Transverse colon (tissue), 4 donors: ENCODE data around the gene SMCR8. TPM values are rescaled to one million over a fixed set of nuclear protein-coding genes. Genes with fewer than 3 reads are reported as not detected.
"Not testable (repeated sequence)": the region's sequence is repeated elsewhere in the genome, so short reads cannot be mapped to it uniquely, and the experiment has no call there.

Experiments used
- DNase-seq: peaks from one replicate; pipeline ENCODE4 v3.0.0-alpha.2; 2019
- H3K27ac ChIP-seq, 4 donors: fragments of 200-600 bp; sonication (generic); 2 replicates each; pipeline ENCODE4 v1.5.1; 2016 to 2018; ENCODE audit warnings: inconsistent platforms in 4 of 4
- H3K27me3 ChIP-seq: fragments of 200-600 bp; sonication (generic); 2 replicates; pipeline ENCODE4 v1.5.1; 2017; ENCODE audit warnings: inconsistent platforms
- H3K36me3 ChIP-seq, 4 donors: fragments of 200-600 bp; sonication (generic); 2 replicates each; pipeline ENCODE4 v1.5.1; 2017 to 2019; ENCODE audit warnings: inconsistent platforms in 4 of 4
- H3K4me1 ChIP-seq, 4 donors: fragments of 200-600 bp; sonication (generic); 2 replicates each; pipeline ENCODE4 v1.5.1; 2017 to 2020; ENCODE audit warnings: inconsistent platforms in 4 of 4
- H3K4me3 ChIP-seq, 4 donors: fragments of 200-600 bp; sonication (generic); 1 replicate in 1 of 4; 2 replicates in 3 of 4; pipeline versions ENCODE4 v1.5.1 to v1.6.1; 2017 to 2019; ENCODE audit warnings: inconsistent platforms in 4 of 4
- H3K9me3 ChIP-seq, 2 donors: fragments of 200-600 bp; sonication (generic); 2 replicates each; pipeline ENCODE4 v1.5.1; 2017 to 2019; ENCODE audit warnings: inconsistent platforms in 2 of 2
- EP300 ChIP-seq: sonication (generic); formaldehyde crosslinking; IDR thresholded peaks from one replicate; pipeline ENCODE4 v1.6.1; 2017; ENCODE audit warnings: antibody characterized with exemption, low read depth
- POLR2A ChIP-seq: fragments of 450-650 bp; IDR thresholded peaks from one replicate; pipeline ENCODE4 v1.6.1; 2016; ENCODE audit warnings: antibody characterized with exemption, mild to moderate bottlenecking, moderate library complexity
- POLR2AphosphoS5 ChIP-seq, 3 donors: sonication (generic); formaldehyde crosslinking; IDR thresholded peaks; one replicate each; pipeline ENCODE4 v1.6.1; 2016; ENCODE audit warnings: antibody characterized with exemption in 3 of 3
- WGBS, 2 donors: methylation state at CpG; one replicate each; pipeline ENCODE4 v1.1.5; 2018; ENCODE audit warnings: low coverage in 1 of 2; 5-methylcytosine and 5-hydroxymethylcytosine counted together
- in situ Hi-C, 4 donors: fragments of 200-750 bp; cut with MboI; loops; one replicate each; pipeline versions ENCODE4 v1.15.0 to v1.15.1; 2017; ENCODE audit warnings: low sequenced_read_pairs in 3 of 4, low pct_ligation_motif_present in 1 of 4, low pct_unique_long_range_greater_than_20kb in 1 of 4
- intact Hi-C: fragments of 100-400 bp; cut with DNase I; formaldehyde crosslinking; loops from one replicate; pipeline ENCODE4 v1.15.1; 2023; ENCODE audit warnings: low total_unique reads
- total RNA-seq, 4 donors: library from RNA; depleted of rRNA; stranded (reverse); fragments of >200 nt; gene quantifications; one replicate each; pipeline ENCODE4 v1.1.0, GENCODE V29; 2016
- TF ChIP-seq, protein P1 (sequence below), 5 experiments: fragments of 200-600 bp in 3 of 5; fragments of 450-650 bp in 2 of 5; sonication (generic) in 3 of 5; IDR thresholded peaks; 1 replicate in 2 of 5; 2 replicates in 3 of 5; pipeline ENCODE4 v1.5.1; 2016 to 2017; ENCODE audit warnings: antibody characterized with exemption in 5 of 5, inconsistent platforms in 3 of 5, mild to moderate bottlenecking in 2 of 5, moderate library complexity in 1 of 5

The SMCR8 gene
- total RNA-seq, 4 donors from 2014 or later = 12.1 to 20.6 (median 19.6) TPM

DNA sequence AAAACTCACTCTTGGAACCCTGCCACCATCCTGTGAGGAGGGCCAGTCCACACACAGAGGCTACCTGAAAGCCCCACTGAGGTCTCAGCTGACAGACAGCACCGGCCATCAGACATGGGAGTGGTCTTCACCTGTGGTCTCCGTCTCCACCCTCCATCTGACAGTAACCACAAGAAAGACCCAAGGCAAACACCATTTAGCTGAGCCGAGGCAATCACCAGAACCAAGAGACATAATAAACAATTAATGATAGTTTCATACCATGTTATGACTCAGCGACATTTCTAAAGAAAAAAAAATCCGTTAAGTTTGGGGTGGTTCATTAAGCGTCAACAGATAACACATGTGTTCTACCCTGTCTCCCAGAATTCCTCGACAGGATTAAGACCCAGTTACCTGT lies 56.4 kb downstream of the SMCR8 start:
- no peaks in the 10 kb centered on the region for H3K27me3 ChIP-seq
- H3K9me3 ChIP-seq = no peaks in the 10 kb centered on the region
- in situ Hi-C loops (no loop called here), intact Hi-C loops (no loop called here)
- TF ChIP-seq POLR2A (no peak), POLR2AphosphoS5 (IDR thresholded peaks at IDR 0.05) (no peak)
- WGBS, 2 donors = 70 to 96% methylated on average over 4 to 7 of the region's 7 CpGs
- no peak overlapping the region for H3K27ac ChIP-seq
- no peaks in the 10 kb centered on the region for H3K36me3 ChIP-seq
- no peak for DNase-seq
- H3K4me1 ChIP-seq = no peaks in the 10 kb centered on the region
- no peak overlapping the region for H3K4me3 ChIP-seq

DNA sequence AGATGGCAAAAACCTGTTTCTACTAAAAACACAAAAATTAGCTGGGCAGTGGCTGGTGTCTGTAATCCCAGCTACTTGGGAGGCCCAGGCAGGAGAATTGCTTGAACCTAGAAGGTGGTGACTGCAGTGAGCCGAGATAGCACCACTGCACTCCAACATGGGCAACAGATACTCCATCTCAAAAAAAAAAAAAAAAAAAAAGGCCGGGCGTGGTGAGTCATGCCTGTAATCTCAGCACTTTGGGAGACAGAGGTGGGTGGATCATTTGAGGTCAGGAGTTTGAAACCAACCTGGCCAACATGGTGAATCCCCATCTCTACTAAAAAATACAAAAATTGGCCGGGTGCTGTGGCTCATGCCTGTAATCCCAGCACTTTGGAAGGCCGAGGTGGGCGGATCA lies 58.1 kb downstream of the SMCR8 start:
- in situ Hi-C loops = not testable (repeated sequence)

DNA sequence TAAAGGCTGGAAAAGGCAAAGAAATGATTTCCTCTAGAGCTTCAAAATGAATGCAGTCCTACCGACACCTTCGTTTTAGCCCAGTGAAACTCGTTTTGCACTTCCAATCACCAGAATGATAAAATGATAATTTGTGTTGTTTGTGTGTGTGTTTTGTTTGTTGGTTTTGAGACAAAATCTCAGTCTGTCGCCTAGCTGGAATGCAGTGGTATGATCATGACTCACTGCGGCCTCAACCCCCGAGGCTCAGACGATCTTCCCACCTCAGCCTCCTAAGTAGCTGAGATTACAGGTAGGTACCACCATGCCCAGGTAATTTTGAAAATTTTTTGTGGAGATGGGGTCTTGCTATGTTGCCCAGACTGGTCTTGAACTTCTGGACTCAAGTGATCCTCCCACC lies 59.1 kb downstream of the SMCR8 start:
- H3K27me3 ChIP-seq = no peaks in the 10 kb centered on the region
- no peak overlapping the region for H3K4me3 ChIP-seq
- H3K36me3 ChIP-seq = no peaks in the 10 kb centered on the region
- H3K4me1 ChIP-seq = peaks cover 0 to 14% (median 12%) of the 10 kb centered on the region in 4 donors
- no peaks in the 10 kb centered on the region for H3K9me3 ChIP-seq
- in situ Hi-C loops = no loop called here
- intact Hi-C loops = no loop called here
- no peak for DNase-seq
- no peak for TF ChIP-seq EP300
- TF ChIP-seq POLR2AphosphoS5 (IDR thresholded peaks at IDR 0.05) = no peak
- TF ChIP-seq, protein P1, sequence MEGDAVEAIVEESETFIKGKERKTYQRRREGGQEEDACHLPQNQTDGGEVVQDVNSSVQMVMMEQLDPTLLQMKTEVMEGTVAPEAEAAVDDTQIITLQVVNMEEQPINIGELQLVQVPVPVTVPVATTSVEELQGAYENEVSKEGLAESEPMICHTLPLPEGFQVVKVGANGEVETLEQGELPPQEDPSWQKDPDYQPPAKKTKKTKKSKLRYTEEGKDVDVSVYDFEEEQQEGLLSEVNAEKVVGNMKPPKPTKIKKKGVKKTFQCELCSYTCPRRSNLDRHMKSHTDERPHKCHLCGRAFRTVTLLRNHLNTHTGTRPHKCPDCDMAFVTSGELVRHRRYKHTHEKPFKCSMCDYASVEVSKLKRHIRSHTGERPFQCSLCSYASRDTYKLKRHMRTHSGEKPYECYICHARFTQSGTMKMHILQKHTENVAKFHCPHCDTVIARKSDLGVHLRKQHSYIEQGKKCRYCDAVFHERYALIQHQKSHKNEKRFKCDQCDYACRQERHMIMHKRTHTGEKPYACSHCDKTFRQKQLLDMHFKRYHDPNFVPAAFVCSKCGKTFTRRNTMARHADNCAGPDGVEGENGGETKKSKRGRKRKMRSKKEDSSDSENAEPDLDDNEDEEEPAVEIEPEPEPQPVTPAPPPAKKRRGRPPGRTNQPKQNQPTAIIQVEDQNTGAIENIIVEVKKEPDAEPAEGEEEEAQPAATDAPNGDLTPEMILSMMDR (IDR thresholded peaks at IDR 0.05) = no peak
- TF ChIP-seq POLR2A = no peak
- WGBS, 2 donors = 85 to 87% methylated on average over 3 to 7 of the region's 7 CpGs
- no peak overlapping the region for H3K27ac ChIP-seq

More for the DNA sequence above, 58.1 kb downstream of the SMCR8 start:
- DNase-seq, intact Hi-C loops, H3K27ac ChIP-seq, H3K27me3 ChIP-seq, H3K4me3 ChIP-seq, H3K36me3 ChIP-seq, H3K9me3 ChIP-seq: not testable (repeated sequence)
- WGBS, 2 donors = 77 to 80% methylated on average over 3 to 6 of the region's 6 CpGs
- peaks cover 0 to 12% (median 9%) of the 10 kb centered on the region in 4 donors for H3K4me1 ChIP-seq

Other genes with a start within 250 kb of the SMCR8 start
- gene DRG2, start 227.3 kb upstream of the SMCR8 start, total RNA-seq = 10 to 100 TPM; 27.9 to 90.6 (median 33.3) TPM
- 1 to 10 TPM; 1.1 to 4.2 (median 1.2) TPM for gene MYO15A, start 206.5 kb upstream of the SMCR8 start, total RNA-seq
- 100 to 1,000 TPM in 2 of 4 donors, 10 to 100 TPM in 2; 69.2 to 109 (median 88.4) TPM for gene ALKBH5, start 131.5 kb upstream of the SMCR8 start, total RNA-seq
- 10 to 100 TPM; 11.1 to 18.0 (median 14.9) TPM for gene LLGL1, start 89.7 kb upstream of the SMCR8 start, total RNA-seq
- 100 to 1,000 TPM; 365 to 919 (median 428) TPM for gene FLII, start 56.6 kb upstream of the SMCR8 start, total RNA-seq
- 10 to 100 TPM in 3 of 4 donors, 1 to 10 TPM in 1; 7.4 to 48.0 (median 21.0) TPM for gene MIEF2, start 54.6 kb upstream of the SMCR8 start, total RNA-seq
- gene TOP3A, start 299 bp upstream of the SMCR8 start, total RNA-seq = 10 to 100 TPM; 12.0 to 79.0 (median 32.1) TPM
- gene SHMT1, start 48.3 kb downstream of the SMCR8 start, total RNA-seq = 10 to 100 TPM; 29.2 to 49.4 (median 38.5) TPM
- gene EVPLL, start 62.5 kb downstream of the SMCR8 start, total RNA-seq = 1 to 10 TPM in 2 of 4 donors, under 1 TPM in 1, not detected in 1; 0.41 to 7.0 (median 1.1) TPM
- gene LGALS9C, start 161.5 kb downstream of the SMCR8 start, total RNA-seq = 10 to 100 TPM; 15.7 to 60.7 (median 37.2) TPM